K562 (cell line): Measurements from ENCODE around the gene FASTK. TPM values are rescaled to one million over a fixed set of nuclear protein-coding genes. Genes with fewer than 3 reads are reported as not detected.
A peak's percentile ranks its signal among the peaks of the same experiment; 100 is the strongest.

Source experiments
- AFF1 ChIP-seq, 2 experiments: fragments of 450-650 bp; IDR thresholded peaks; 2 replicates each; pipeline ENCODE4 v1.6.1; 2018; ENCODE audit warnings: mild to moderate bottlenecking in 2 of 2, low read depth in 1 of 2; ENCODE audit not compliant: partially characterized antibody in 2 of 2
- CTCF ChIP-seq, 3 experiments: IDR thresholded peaks in 2 of 3; conservative IDR thresholded peaks in 1 of 3; 2 replicates each; pipeline ENCODE4 v1.5.1; 2011 to 2012; ENCODE audit warnings: low read length in 3 of 3, mild to moderate bottlenecking in 3 of 3, control low read depth in 2 of 3, improper control_type of control experiment in 1 of 3, inconsistent platforms in 1 of 3, low read depth in 1 of 3, mixed read lengths in 1 of 3, moderate library complexity in 1 of 3; ENCODE audit not compliant: insufficient read depth in 2 of 3
- ERF ChIP-seq: fragments of 450-650 bp; formaldehyde crosslinking; IDR thresholded peaks from 2 replicates; pipeline ENCODE4 v1.4.0; 2020; ENCODE audit warnings: mild to moderate bottlenecking, mixed read lengths
- FOXA1 ChIP-seq: fragments of 450-650 bp; IDR thresholded peaks from 2 replicates; pipeline ENCODE4 v1.6.1; 2016; ENCODE audit warnings: mild to moderate bottlenecking, borderline replicate concordance
- HDAC3 ChIP-seq: fragments of 450-650 bp; IDR thresholded peaks from 2 replicates; pipeline ENCODE4 v1.6.1; 2018; ENCODE audit warnings: borderline replicate concordance, mild to moderate bottlenecking, moderate library complexity; ENCODE audit not compliant: partially characterized antibody
- HINFP ChIP-seq: fragments of 450-650 bp; conservative IDR thresholded peaks from 2 replicates; pipeline ENCODE4 v1.6.1; 2016; ENCODE audit warnings: missing genetic modification characterization, low read depth, mild to moderate bottlenecking, control low read depth, missing compliant biosample characterization
- HMG20B ChIP-seq: fragments of 250-450 bp; sonication (Bioruptor Pico); IDR thresholded peaks from 2 replicates; pipeline ENCODE4 v1.5.0; 2021; ENCODE audit warnings: mild to moderate bottlenecking
- ID3 ChIP-seq, 2 experiments: fragments of 250-450 bp in 1 of 2; fragments of 450-650 bp in 1 of 2; sonication (Bioruptor Pico) in 1 of 2; IDR thresholded peaks; 2 replicates each; pipeline versions ENCODE4 v1.6.1 to v1.8.0; 2016 to 2021; ENCODE audit warnings: mild to moderate bottlenecking in 2 of 2, moderate library complexity in 2 of 2, missing compliant biosample characterization in 1 of 2, missing genetic modification characterization in 1 of 2
- NFIC ChIP-seq: fragments of 450-650 bp; IDR thresholded peaks from 2 replicates; pipeline ENCODE4 v1.6.1; 2017; ENCODE audit warnings: mild to moderate bottlenecking, inconsistent platforms
- PPARD ChIP-seq: fragments of 250-450 bp; sonication (Bioruptor Pico); IDR thresholded peaks from 2 replicates; pipeline ENCODE4 v1.8.0; 2022; ENCODE audit warnings: inconsistent platforms, mild to moderate bottlenecking, moderate library complexity
- RCOR1 ChIP-seq, 2 experiments: IDR thresholded peaks; 2 replicates each; pipeline ENCODE4 v1.6.1; 2012; ENCODE audit warnings: low read depth in 2 of 2, low read length in 2 of 2, borderline replicate concordance in 1 of 2, improper control_type of control experiment in 1 of 2
- USF2 ChIP-seq: sonication (generic); formaldehyde crosslinking; IDR thresholded peaks from 2 replicates; pipeline ENCODE4 v1.5.0; 2020; ENCODE audit warnings: missing genetic modification reagents
- ZBTB11 ChIP-seq, 3 experiments: fragments of 200-800 bp in 1 of 3; fragments of 250-450 bp in 1 of 3; fragments of 450-650 bp in 1 of 3; sonication (Bioruptor Pico) in 1 of 3; sonication (Bioruptor generic) in 1 of 3; formaldehyde crosslinking in 1 of 3; IDR thresholded peaks; 2 replicates each; pipeline versions ENCODE4 v1.6.1 to v1.8.0; 2016 to 2022; ENCODE audit warnings: mild to moderate bottlenecking in 2 of 3, missing genetic modification characterization in 2 of 3, missing compliant biosample characterization in 1 of 3, moderate library complexity in 1 of 3
- ZNF717 ChIP-seq: fragments of 250-450 bp; sonication (Bioruptor Pico); IDR thresholded peaks from 2 replicates; pipeline ENCODE4 v1.5.0; 2021
- polyA plus RNA-seq, 8 experiments: library from polyadenylated mRNA; depleted of rRNA in 4 of 8; stranded (reverse) in 5 of 8; unstranded in 3 of 8; fragments of >200 nt; fragmentation: Nextera tagmentation in 2 of 8; fragmentation: Illumina TruSeq in 1 of 8; extraction: Ambion mirVana in 2 of 8; extraction: Trizol in 1 of 8; gene quantifications; 2 replicates each; pipeline versions ENCODE4 v1.2.1 to v1.2.3, GENCODE V29; 2011 to 2014; ENCODE audit warnings: inconsistent platforms in 1 of 8, missing spikeins in 1 of 8
- total RNA-seq, 7 experiments: library from RNA; depleted of rRNA in 6 of 7; stranded (reverse); fragments of >200 nt in 6 of 7; fragmentation: Illumina TruSeq in 2 of 7; extraction: Trizol in 2 of 7; gene quantifications; 2 replicates each; pipeline versions ENCODE4 v1.2.1 to v1.2.3, GENCODE V29; 2011 to 2021; ENCODE audit warnings: low replicate concordance in 1 of 7

The FASTK gene
- total and polyA plus RNA-seq, 9 of the 15 experiments (the other 6 are each of a cell fraction or from before 2014, with no cell fraction given): 0.51 to 150 (median 48.2) TPM

GRCh38 chr7:151083824-151084160 is 3.2 kb upstream of the FASTK start (continued):
- TF ChIP-seq HINFP (tag): no peak
- TF ChIP-seq ID3 (CRISPR knock-in tag; IDR thresholded peaks at IDR 0.05): no peak
- TF ChIP-seq ID3 (tag; IDR thresholded peaks at IDR 0.05): no peak
- no peak for TF ChIP-seq HDAC3
- no peak for TF ChIP-seq ZBTB11 (CRISPR knock-in tag; IDR thresholded peaks at IDR 0.05)
- TF ChIP-seq FOXA1: no peak
- TF ChIP-seq PPARD (CRISPR knock-in tag): no peak
- TF ChIP-seq HMG20B (CRISPR knock-in tag): no peak
- TF ChIP-seq CTCF (IDR thresholded peaks at IDR 0.05 in 2 of 3, conservative IDR thresholded peaks at IDR 0.05 in 1 of 3; ENCODE audit: insufficient read depth in 2 of 3, low read depth in 1 of 3, low read length in 3 of 3): no peak
- TF ChIP-seq USF2 (CRISPR knock-in tag): no peak
- no peak for TF ChIP-seq ZNF717
- TF ChIP-seq AFF1 (IDR thresholded peaks at IDR 0.05; ENCODE audit: low read depth in 1 of 2, partially characterized antibody in 2 of 2): no peak
- TF ChIP-seq NFIC: no peak
- 0 out of 4 replicates have a peak, but pooled peaks of 1 of the 2 experiments have one; percentile 15 for TF ChIP-seq RCOR1 (IDR thresholded peaks at IDR 0.05; ENCODE audit: borderline replicate concordance in 1 of 2, low read depth in 2 of 2, low read length in 2 of 2)
- TF ChIP-seq ERF: no peak
